LNCAP (cell line): Measurements from ENCODE around the gene RNMT.

Source experiments
- TF ChIP-seq, protein P1 (sequence below): fragments of 450-650 bp; IDR thresholded peaks from 2 replicates; pipeline ENCODE4 v1.5.1; 2017; ENCODE audit warnings: mild to moderate bottlenecking

The RNMT gene

DNA sequence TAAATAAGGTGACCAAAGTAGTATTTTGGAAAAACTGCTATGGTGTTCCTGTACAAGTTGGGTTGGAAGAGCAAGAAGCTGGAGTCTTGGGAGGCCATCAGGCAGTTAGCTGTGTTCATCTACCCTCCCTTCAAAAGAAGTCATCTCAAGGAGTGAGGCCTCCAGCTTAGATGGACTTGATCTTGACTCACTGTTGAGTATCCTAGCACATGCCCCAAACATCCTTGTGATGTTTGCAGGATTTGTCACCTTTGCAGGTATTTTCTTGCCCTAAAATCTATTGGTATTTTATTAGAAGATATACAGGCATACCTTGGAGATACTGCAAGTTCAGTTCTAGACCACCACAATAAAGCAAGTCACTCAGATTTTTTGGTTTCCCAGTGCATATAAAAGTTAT is 30.2 kb downstream of the RNMT start:
- TF ChIP-seq, protein P1, sequence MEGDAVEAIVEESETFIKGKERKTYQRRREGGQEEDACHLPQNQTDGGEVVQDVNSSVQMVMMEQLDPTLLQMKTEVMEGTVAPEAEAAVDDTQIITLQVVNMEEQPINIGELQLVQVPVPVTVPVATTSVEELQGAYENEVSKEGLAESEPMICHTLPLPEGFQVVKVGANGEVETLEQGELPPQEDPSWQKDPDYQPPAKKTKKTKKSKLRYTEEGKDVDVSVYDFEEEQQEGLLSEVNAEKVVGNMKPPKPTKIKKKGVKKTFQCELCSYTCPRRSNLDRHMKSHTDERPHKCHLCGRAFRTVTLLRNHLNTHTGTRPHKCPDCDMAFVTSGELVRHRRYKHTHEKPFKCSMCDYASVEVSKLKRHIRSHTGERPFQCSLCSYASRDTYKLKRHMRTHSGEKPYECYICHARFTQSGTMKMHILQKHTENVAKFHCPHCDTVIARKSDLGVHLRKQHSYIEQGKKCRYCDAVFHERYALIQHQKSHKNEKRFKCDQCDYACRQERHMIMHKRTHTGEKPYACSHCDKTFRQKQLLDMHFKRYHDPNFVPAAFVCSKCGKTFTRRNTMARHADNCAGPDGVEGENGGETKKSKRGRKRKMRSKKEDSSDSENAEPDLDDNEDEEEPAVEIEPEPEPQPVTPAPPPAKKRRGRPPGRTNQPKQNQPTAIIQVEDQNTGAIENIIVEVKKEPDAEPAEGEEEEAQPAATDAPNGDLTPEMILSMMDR: no peak

DNA sequence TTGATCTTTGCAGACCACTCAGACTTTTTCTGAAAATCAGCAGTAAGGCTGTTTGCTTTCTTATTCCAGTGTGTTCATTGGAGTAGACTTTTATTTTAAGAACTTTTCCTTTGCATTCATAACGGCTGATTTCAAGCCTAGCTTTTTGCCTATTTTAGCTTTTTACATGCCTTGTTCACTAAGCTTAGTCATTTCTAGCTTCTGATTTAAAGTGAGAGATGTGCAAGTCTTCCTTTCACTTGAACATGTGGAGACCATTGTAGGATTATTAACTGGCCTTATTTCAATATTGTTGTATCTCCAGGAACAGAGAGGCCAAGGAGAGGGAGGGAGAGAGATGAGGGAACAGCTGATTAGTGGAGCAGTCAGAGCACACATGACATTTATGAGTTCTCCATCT is 32.1 kb downstream of the RNMT start:
- TF ChIP-seq, protein P1: no peak

DNA sequence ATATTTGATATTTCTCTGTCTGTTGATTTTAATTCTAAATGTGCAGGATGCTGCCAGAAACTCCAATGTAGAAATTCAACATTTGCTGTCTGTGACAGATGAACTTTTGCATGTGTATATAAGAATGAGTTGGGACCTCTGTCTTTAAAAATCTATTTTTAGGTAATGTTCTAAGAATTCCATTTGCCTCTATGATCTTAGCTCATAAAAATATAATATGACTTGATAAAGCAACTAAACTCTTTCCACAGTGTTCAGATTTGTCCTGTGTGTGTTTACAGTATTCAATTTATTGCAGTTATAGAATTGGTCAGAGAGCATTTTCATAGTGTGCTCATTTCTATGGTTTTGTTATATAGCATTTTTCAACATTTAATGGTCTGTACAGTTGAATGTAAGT is 33.6 kb downstream of the RNMT start:
- TF ChIP-seq, protein P1: no peak

DNA sequence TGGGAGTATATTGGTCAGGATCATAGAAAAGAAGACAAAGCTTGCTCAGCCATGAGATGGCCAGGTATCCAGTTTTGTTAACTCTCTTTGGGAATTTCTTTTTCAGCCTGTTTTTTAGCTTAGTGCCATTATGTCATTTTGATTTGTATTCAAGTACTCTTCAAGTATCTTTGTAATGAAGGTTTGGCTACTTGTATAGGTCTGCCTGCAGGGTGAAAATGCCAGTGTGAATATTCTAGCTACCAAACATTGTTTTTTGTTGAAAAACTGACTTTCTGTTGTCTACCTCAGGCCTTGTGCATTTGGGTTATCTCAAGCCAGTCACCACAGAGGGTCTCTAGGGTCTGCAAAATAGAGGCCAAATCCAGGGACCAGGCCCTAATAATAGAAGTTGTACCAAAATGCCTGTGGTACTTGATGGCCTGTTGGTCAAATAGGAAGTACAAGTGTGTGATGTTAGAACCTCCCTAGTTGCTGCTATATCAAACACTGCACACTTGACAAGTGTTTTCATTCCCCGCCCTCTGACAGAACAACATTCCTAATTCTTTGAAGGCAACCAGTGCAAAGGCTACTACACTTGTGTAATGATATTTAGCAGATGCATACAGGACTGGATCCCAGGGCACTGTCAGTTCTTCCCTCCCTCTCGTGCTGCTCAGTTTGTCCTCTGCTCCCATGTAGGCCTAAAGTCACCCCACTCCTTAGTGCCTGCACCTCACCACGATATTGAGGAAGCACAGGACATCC is 36.4 kb downstream of the RNMT start:
- TF ChIP-seq, protein P1: no peak

DNA sequence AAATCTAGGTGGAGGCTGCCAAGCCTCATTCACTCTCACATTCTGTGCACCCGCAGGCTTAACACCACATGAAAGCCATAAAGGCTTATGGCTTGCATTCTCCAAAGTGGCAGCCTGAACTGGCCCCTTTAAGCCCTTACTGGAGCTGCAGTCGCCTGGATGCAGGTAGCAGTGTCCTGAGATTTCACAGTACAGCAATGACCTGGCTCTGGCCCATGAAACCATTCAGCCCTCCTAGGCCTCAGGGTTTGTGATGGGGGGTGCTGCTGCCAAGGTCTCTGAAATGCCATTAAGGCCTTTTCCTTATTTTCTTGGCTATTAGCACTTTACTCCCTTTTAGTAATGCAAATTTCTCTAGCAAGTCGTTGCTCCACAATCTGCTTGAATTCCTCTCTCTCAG is 48.6 kb downstream of the RNMT start:
- TF ChIP-seq, protein P1: no peak

DNA sequence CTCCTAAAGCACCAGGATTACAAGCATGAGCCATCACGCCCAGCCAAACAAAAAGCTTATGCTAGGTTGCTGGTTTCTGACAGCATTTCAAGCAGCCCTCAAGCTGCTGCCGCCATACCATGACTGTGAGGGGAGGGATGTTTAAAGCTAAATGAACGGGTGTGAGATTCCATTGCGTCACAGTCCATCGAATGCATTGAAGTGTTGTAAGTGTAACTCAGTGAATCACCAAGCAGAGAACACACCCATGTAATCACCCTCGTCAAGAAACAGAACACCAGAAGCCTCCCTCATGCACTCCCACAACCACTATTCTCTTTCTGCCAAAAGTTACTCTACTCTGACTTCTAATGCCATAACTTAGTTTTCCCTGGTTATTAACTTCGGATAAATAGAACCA is 64.7 kb downstream of the RNMT start:
- TF ChIP-seq, protein P1: no peak

DNA sequence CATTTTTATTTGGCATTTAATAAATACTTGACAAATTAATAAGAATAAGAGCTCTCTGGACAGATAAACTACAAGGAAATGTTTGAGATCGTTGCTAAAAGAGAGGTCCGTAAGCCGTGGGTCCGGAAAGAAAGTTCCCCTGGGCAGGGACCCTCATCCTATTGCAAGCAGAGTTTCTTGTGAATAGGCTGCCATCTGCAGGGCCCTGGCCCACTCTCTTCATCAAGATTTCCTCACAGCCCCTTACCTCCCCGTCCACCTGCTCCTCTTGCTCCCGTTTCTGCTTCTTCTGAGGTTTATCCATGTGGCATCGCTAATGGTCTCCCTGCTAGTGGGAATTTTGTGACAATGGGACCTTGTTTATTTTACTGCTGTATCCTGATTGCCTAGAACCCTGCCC is 67.3 kb downstream of the RNMT start:
- TF ChIP-seq, protein P1: no peak

DNA sequence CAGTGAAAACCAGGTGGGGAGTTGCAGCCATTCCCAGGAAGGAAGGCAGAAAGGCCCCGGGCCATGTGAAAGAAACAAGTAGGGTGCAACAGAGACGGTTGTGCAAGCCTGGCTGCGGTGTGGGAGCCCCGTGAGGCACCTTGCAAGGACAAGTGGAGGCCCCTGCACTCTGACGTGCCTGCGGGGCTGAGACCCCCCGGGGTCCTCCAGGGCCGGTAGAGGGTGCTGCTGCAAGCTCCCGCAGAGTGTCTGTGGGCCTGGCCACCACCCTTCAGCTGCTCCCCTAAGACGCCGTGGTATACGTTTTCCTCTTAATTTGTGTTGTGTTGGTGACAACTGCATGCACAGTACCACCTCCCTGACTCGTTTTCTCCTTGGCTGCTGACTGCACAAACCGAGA is 70.0 kb downstream of the RNMT start:
- TF ChIP-seq, protein P1: no peak
